Activated gamma-delta T cell treated with anti-CD3 and anti-CD28 coated beads, Interleukin-2, amount 50 U/mL, for 16 hours (primary cell): ENCODE measurements around the gene PAOX.

Experiments
- DNase-seq: peaks from one replicate; pipeline ENCODE4 v3.0.0-alpha.2; 2020; ENCODE audit warnings: low read depth

Gene PAOX

DNA sequence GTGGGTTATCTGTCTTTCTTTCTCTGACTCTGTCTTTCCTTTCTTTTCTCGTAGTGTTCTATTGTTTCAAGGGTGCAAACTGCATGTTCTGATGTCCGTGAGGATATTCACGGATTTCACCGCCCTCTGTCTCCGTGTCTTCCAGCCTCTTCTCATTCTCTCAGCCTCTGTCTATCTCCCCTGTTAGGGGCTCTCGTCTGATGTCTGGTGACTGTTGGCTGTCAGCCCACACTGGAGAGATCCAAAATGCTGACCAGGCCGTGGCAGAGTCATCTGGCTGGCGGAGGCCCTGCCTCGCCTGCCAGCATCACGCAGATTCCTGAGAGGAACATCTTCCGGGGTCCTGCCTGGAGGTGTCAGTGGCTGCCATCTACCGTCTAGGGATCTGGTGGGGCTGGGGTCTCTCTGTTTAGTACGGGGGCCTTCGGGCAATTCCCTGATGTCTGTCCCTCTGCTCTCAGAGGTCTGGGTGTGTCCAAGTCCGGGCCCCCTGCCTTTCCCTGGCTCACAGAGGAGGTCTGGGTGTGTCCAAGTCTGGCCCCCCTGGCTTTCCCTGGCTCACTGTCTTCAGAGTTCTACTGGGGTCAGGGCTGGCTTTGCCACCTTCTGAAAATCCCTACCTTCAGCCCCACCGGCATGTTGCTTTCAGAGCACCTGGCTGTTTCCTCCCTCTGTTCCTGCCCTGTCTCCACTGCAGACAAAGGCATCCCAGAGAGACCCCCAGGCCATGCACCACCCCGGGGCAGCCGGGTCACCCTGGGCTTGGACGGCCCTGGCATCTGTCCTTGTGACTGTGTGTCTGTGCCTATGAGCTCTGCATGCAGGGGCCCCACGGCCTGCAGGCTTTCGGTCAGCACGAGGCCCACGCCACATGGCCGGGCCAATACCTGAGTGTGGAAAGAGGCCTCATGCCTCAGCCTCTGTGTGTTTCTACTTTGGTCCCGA lies 60.7 kb downstream of the PAOX start:
- no peak for DNase-seq

DNA sequence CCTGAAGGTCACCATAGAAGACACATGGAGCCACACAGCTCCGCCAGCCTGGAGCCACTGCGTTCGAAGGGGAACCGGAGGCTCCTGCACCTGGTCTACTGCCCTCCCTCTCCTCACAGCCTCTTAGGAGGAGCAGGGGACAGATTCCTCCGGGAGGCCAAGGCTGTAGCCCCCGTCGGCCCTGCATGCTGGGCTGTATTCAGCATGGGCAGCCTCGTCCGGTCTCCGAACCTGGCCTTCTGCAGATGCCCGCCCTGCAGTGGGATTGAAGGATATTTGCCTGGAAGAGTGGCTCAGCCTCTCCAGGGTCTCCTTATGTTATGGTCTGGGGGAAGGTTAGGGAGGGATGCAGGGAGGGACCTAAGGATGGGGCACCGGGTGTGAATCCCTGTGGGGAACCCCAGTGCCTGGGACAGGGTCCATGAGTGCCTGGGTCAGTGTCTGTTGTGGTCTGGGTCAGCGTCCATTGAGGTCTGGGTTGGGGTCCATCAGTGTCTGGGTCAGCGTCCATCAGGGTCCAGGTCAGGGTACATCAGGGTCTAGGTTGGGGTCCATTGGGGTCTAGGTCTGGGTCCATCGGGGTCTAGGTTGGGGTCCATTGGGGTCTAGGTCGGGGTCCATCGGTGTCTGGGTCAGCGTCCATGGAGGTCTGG lies 61.7 kb downstream of the PAOX start:
- DNase-seq: no peak
